Ramos (cell line): ENCODE data around the gene CRELD1.

Experiments used
- in situ Hi-C: fragments of 300-500 bp; cut with MboI; formaldehyde crosslinking; loops from one replicate; pipeline ENCODE4 v1.14.3; 2022; ENCODE audit warnings: low sequenced_read_pairs; ENCODE audit not compliant: unreplicated experiment

The CRELD1 gene

DNA sequence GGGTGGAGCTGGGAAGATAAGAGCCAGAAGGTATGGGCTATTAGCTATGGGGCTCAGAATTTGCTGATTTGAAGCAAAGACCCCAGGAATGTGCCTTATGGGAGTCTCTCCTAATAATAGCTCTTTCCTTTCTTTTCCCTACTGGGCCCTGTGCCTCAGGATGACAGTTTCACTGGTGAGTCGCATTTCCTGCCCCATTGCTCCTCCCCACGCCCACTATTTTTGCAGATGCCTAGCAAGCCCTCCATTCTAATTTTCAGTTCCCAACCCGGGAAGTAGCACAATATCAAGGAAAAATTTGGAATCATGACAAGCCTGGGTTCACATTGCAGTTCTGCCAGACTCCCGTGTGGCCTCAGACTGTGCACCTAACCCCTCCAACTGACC lies 30.4 kb upstream of the CRELD1 start:
- in situ Hi-C loops = no loop called here

DNA sequence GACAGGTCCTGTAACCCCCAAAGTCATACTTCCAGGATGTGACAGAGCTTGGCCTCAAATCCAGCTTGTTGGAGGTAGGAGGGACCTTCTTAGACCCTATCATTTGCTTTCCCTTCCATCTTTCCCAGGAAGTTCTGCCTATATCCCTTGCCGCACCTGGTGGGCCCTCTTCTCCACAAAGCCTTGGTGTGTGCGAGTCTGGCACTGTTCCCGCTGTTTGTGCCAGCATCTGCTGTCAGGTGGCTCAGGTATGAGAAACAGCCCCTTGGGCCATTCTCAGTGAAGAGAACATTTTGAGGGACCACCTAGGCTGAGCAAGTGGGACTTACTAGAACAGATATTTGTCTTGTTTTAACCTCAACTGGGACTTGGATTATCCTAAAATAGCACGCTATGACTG lies 29.7 kb upstream of the CRELD1 start:
- in situ Hi-C loops = no loop called here

DNA sequence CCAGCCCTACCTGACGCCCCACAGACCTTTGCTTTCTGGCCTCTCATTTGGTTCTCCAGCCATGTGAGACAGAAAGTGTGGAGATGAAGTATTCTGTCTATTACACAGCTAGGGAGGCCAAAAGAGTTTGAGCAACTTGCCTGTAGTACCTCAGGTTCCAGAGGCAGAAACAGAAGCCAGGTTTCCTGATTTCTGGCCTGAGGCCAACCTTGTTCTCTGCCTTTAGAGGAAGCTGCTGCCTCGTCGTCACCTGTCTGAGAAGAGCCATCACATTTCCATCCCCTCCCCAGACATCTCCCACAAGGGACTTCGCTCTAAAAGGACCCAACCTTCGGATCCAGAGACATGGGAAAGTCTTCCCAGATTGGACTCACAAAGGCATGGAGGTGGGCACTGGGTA lies 27.2 kb upstream of the CRELD1 start:
- in situ Hi-C loops = no loop called here

DNA sequence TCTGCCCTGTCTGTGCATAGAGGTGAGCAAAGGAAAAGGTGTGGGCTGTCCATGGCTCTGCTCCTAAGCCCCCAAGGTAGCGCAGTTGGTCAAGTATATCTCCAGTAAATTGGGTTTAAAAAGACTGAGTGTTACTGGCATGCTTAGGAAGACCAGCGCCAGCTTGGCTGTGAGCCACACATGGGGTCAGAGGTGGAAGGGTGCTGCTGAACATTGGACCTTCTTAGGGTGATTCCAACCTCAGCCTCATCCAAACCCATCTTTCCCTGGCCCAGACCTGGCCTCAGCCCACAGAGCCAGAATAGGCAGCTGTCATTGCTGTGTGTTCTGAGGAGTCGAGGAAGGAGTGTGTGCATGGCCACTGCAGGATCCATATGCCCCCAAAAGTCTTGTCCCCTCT lies 25.3 kb upstream of the CRELD1 start:
- in situ Hi-C loops = no loop called here

DNA sequence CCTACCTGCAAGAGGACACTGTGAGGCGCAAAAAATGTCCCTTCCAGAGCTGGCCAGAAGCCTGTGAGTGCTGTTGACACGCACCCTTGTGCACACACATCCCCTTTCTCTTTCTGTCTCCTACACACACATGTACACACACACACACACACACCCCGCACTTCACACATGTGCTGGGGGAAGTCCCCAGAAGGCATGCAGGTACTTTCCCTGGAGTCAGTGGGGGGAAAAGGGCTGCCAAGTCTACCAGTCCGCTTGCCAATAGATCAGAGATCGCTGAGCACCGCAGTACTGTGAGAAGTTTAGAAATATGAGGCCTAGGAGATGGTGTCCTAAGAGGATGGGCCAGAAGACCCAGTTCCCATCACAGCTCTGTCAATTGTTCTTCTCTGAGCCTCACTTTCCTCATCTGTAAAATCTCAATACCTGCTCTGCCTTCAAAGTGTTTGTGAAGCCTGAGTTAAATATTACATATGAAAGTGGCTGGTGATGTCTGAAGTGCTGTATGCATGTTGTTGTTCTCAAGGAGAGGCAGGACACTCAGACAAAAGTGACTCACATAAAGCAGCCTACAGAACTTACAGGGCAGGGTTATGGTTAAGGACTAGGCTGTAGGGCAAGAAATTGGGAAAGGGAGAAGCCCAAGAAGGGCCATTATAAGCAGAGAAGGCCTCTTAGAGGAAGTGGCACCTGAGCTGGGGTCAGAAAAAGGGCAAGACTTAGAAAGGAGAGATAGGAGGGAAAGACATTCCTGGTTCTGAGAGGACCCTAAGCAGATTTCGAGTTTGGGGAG lies 24.2 kb upstream of the CRELD1 start:
- in situ Hi-C loops = no loop called here

DNA sequence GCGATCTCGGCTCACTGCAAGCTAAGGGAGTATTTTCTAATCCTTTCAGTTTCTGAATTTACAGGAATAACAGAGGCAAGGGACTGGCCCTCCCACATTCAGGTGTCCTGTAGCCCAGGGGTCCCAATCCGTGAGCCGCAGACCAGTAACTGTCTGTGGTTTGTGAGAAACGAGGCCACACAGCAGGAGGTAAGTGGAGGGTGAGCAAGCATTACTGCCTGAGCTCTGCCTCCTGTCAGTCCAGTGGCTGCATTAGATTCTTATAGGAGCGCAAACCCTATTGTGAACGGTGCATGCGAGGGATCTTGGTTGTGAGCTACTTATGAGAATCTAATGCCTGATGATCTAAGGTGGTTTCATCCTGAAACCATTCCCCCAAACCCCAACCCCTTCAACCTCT lies 21.8 kb upstream of the CRELD1 start:
- in situ Hi-C loops = no loop called here

DNA sequence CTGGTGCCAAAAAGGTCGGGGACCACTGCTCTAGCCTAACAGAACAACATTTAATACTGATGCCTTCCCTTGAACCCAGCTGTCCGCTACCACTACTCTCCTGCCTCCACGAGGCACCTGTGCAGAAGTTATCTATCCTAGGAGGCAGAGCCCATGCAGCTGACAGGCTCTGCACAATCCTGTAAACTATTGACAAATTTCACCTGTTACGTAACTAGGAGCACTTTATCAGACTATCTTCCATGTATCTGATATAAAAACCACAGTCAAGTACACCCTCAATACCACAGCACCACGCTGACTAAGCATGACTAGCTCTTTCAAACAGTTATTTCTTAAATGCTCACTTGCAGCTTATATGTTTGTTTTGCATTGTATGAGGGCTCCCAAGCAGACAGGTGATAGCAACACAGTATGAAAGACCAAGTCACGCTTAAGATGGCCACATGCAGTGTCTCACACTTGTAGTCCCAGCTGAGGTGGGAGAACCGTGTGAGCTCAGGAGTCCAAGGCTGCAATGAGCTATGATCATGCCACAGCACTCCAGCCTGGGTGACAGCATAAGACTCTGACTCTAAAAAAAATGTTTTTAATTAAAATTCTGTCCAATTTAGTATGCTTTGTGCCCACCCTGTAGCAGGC lies 21.2 kb upstream of the CRELD1 start:
- in situ Hi-C loops = no loop called here

DNA sequence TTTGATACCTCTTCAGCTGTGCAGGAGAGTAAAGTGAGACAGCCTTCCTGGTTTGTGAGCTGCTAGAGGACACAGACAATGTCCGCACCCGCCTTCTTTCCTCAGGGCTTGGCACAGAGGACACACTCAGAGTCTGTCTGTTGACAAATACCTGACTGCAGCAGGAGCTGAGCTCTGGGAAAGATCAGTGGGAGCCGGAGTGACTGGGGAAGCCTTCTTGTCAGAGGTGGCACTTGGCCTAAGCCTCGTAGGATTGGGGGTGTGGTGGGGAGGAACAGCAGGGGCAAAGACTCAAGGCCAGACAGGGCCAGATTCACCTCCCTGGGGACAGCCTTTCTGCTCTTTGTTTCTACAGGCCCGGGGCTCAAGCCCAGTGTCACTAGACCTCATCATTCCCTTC lies 20.0 kb upstream of the CRELD1 start:
- in situ Hi-C loops = no loop called here

DNA sequence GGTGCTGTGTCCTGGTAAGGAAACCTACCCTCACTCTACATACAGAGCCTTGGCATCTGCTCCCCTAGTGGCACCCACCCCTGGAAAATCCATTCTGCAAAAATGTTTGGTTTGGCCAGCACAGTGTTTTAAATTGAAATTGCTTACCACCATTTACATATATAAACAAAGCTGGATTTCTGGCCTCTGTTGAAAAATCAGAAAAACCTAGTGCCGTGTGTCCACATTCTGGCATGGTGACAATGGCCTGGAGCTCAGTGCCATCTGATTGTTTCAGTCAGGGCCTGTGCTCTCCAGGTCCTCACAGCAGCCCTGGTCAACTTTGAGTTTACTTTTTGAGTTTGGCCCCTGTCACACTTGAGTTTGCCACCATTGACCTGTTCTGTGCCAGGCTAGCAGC lies 19.6 kb upstream of the CRELD1 start:
- in situ Hi-C loops = no loop called here

DNA sequence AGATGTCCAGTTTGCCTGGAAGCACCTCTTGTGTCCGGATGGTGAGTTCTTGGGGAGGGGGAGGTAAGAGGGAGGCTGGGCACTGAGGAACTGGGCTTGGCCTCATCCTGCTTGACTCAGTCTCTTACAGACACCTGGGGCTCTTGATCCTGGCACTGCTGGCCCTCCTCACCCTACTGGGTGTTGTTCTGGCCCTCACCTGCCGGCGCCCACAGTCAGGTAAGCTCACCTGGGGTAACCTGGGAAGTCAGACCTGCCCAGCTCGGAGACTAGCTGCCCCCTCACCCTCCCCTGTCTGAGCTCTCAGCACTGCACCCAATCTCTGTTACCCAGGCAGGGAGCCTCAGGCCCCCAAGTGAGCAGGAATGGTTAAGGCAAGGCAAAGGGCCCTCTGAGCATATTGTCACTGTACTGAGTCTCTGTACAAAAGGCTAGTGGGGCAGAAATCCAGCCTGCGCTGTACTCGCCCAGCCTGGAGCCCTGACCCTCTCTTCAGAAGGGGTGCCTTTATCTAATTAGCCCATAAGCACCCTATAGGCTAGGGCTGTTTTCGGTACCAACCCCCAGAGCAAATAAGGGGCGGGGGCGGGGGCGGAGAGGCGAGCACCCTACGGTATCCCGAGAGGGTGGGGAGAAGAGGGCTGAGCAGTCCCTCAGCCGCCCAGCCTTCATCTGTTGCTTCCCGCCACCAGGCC lies 18.9 kb upstream of the CRELD1 start:
- in situ Hi-C loops = no loop called here

DNA sequence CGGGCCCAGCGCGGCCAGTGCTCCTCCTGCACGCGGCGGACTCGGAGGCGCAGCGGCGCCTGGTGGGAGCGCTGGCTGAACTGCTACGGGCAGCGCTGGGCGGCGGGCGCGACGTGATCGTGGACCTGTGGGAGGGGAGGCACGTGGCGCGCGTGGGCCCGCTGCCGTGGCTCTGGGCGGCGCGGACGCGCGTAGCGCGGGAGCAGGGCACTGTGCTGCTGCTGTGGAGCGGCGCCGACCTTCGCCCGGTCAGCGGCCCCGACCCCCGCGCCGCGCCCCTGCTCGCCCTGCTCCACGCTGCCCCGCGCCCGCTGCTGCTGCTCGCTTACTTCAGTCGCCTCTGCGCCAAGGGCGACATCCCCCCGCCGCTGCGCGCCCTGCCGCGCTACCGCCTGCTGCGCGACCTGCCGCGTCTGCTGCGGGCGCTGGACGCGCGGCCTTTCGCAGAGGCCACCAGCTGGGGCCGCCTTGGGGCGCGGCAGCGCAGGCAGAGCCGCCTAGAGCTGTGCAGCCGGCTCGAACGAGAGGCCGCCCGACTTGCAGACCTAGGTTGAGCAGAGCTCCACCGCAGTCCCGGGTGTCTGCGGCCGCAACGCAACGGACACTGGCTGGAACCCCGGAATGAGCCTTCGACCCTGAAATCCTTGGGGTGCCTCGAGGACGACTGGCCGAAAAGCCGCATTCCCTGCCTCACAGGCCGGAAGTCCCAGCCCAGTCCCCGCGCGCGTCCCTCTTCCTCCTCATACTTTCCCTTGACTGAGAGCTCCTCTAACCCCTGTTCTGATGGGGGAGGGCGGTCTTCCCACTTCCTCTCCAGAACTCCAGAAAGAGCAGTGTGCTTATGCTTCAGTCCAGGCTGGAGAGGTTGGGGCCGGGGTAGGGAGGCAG lies 18.1 kb upstream of the CRELD1 start:
- in situ Hi-C loops = no loop called here

DNA sequence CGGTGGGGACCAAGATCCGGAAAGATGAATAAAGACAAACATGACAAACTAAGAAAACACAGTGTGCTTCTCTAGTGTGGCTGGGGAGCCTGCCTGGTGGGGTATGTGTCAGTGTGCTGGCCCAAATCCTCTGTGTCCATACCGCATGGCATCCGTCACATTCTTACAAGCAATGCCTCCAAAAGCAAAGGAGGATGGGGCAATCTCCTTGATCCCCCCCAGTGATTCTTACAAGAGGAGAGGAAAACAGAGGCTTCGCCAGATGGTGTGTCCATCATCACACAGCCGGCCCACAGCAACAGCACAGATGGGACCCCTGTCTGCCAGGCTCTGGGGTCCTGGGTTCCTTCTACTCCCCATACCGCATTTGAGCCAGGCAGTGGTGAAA lies 17.3 kb upstream of the CRELD1 start:
- in situ Hi-C loops = no loop called here

DNA sequence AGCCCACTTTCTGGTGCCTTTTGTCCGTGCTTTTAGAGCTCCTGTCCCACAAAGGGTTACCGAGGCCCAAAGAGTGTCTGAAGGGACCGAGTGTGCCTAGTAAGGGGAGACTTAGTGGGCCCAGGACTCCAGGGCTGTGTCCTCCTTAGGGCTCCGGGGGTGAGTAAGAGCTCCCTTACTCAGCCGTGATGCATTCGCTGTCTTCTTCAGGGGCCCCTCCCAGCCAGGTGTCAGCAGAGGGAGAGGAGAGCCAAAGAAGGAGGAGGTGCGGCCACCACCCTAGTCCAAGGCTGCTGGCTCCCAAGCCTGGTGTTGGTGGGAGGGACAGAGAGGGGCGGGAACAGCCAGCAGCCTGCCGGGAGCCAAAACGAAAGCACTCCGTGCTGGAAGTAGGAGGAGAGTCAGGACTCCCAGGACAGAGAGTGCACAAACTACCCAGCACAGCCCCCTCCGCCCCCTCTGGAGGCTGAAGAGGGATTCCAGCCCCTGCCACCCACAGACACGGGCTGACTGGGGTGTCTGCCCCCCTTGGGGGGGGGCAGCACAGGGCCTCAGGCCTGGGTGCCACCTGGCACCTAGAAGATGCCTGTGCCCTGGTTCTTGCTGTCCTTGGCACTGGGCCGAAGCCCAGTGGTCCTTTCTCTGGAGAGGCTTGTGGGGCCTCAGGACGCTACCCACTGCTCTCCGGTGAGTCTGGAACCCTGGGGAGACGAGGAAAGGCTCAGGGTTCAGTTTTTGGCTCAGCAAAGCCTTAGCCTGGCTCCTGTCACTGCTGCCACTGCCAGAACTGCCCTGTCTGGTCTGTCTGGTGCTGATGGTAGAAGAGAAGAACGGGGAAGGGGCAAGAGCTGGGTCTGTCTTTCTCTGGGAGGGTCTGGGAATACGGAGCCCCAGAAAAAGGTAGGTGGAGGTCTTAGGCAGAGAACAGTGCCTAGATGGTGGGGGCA lies 16.6 kb upstream of the CRELD1 start, which contains the start of gene IL17RC:
TSS of gene IL17RC (plus strand) at position 365 of the 947 bp plus-strand sequence. CDS start at position 583, 218 bp downstream.
- in situ Hi-C loops = no loop called here

DNA sequence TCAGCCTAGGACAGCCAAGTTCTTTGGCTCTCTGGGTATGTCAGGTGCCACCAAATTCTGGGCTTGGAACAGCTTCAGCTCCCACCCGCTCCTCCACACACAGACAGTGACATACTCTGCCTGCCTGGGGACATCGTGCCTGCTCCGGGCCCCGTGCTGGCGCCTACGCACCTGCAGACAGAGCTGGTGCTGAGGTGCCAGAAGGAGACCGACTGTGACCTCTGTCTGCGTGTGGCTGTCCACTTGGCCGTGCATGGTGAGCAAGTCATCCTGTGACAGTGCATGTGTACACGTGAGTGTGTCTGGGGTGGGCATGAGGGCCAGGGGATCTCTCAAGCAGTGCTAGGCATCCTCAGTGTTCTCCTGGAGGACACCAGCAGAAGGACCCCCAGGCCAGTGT lies 15.8 kb upstream of the CRELD1 start:
- in situ Hi-C loops = no loop called here

DNA sequence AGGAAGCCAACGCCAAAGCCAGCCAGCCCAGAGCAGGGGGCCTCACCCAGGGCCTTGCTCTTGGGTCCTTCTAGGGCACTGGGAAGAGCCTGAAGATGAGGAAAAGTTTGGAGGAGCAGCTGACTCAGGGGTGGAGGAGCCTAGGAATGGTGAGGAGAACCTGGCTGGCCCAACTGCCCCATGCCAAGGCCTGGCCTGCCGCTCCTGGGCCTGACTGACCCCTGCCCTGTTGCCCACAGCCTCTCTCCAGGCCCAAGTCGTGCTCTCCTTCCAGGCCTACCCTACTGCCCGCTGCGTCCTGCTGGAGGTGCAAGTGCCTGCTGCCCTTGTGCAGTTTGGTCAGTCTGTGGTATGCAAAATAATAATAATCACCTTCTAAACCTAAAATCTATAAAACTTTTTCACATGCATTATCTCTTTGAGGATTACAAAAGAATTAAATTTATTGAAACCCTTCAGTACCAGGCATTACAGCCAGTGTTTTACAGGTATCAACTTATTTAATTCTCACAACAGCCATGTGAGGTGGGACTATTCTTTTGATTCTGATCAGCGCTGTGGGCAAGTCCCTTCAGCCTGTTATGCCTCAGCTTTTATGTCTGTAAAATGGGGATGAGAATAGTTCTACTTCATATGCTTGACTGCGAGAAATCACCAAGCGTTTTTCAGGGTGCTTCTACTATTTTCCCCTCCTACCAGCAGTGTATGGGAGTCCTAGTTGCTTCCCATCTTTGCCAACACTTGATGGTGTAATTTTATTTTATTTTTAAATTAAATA lies 15.2 kb upstream of the CRELD1 start:
- in situ Hi-C loops = no loop called here

DNA sequence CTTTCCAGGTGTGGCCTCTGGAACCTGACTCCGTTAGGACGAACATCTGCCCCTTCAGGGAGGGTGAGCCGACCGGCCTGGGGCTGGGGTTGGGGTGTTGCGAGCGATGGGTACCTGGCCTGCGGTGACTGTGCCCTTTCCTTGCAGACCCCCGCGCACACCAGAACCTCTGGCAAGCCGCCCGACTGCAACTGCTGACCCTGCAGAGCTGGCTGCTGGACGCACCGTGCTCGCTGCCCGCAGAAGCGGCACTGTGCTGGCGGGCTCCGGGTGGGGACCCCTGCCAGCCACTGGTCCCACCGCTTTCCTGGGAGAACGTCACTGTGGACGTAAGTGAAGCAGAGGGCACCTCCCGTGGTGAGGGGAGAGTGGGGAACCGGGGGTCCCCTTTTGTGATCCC lies 5.5 kb upstream of the CRELD1 start:
- in situ Hi-C loops = no loop called here

DNA sequence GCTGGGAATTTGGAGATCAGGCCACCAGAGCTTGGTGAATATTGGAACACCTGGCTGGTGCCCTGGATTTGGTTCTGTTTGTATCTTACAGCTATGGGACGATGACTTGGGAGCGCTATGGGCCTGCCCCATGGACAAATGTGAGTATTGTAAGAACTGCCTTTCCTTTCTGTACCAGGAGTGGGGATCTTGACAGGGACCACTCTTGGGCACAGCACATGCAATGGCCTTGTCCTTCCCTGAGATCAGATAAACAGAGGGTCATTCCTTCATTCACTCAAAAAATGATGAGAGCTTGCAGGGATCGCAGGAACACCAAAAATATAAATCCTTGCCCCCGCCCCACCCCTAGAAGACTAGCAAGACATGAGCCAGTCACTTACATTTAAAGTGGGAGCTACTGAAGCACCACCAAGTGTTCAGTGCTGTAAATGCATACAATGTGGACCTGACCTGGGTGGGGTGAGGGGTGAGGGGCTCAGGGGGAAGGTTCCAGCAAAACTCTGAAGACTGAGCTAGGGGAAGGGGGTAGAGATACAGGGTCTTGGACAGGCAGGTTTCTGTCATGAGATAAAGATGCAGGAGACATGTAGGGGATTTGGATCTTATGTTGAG lies 2.7 kb upstream of the CRELD1 start:
- in situ Hi-C loops = no loop called here

DNA sequence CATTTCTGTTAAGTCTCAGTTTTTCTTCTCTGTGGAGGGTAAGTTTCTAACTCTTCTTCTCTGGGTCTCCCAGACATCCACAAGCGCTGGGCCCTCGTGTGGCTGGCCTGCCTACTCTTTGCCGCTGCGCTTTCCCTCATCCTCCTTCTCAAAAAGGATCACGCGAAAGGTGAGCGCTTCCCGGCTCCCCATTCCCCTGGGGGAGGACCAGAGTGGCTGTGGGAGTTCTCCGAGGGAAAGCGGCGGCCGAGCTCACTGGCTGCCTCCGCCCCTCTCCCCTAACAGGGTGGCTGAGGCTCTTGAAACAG lies 1.1 kb upstream of the CRELD1 start:
- in situ Hi-C loops = no loop called here
